H1 (cell line): ENCODE data around the gene TUG1.

ENCODE experiments used
- CTCF ChIP-seq, 3 experiments: IDR thresholded peaks; 1 replicate in 2 of 3; 2 replicates in 1 of 3; pipeline versions ENCODE4 v1.5.1 to v1.6.1; 2011; ENCODE audit warnings: low read length in 3 of 3, mild to moderate bottlenecking in 3 of 3, inconsistent platforms in 2 of 3, low read depth in 1 of 3, moderate library complexity in 1 of 3; ENCODE audit not compliant: insufficient read depth in 1 of 3; ENCODE audit errors: control extremely low read depth in 1 of 3
- EGR1 ChIP-seq: IDR thresholded peaks from 2 replicates; pipeline ENCODE4 v1.6.1; 2011; ENCODE audit warnings: low read depth, low read length, borderline replicate concordance
- EZH2 ChIP-seq: fragments of 200-600 bp; sonication (generic); IDR thresholded peaks from 2 replicates; pipeline ENCODE4 v1.7.1; 2012; ENCODE audit warnings: low read depth, mild to moderate bottlenecking, moderate library complexity, low read length, inconsistent platforms; ENCODE audit not compliant: severe bottlenecking
- KDM5A ChIP-seq: fragments of 200-600 bp; IDR thresholded peaks from 2 replicates; pipeline ENCODE4 v1.7.1; 2012; ENCODE audit warnings: mild to moderate bottlenecking, low read length, inconsistent platforms, mixed read lengths
- MAX ChIP-seq: IDR thresholded peaks from 2 replicates; pipeline ENCODE4 v1.6.1; 2012; ENCODE audit warnings: inconsistent platforms
- POLR2A ChIP-seq, 2 experiments: IDR thresholded peaks; 1 replicate in 1 of 2; 2 replicates in 1 of 2; pipeline ENCODE4 v1.6.1; 2011; ENCODE audit warnings: low read depth in 2 of 2, low read length in 2 of 2, mild to moderate bottlenecking in 2 of 2; ENCODE audit errors: control extremely low read depth in 1 of 2
- POLR2AphosphoS5 ChIP-seq: IDR thresholded peaks from 2 replicates; pipeline ENCODE4 v1.6.1; 2011; ENCODE audit warnings: low read depth, low read length
- SIN3A ChIP-seq, 2 experiments: IDR thresholded peaks in 1 of 2; conservative IDR thresholded peaks in 1 of 2; 2 replicates each; pipeline ENCODE4 v1.6.1; 2011 to 2012; ENCODE audit warnings: low read length in 2 of 2, improper control_type of control experiment in 1 of 2, low read depth in 1 of 2, mild to moderate bottlenecking in 1 of 2
- SUZ12 ChIP-seq: fragments of 200-600 bp; sonication (generic); IDR thresholded peaks from 2 replicates; pipeline ENCODE4 v1.6.1; 2012; ENCODE audit warnings: mild to moderate bottlenecking, inconsistent platforms, low read length, moderate library complexity, mixed read lengths
- TAF1 ChIP-seq: IDR thresholded peaks from 2 replicates; pipeline ENCODE4 v1.6.1; 2011; ENCODE audit warnings: mild to moderate bottlenecking, low read depth, low read length
- TBP ChIP-seq: IDR thresholded peaks from 2 replicates; pipeline ENCODE4 v1.6.1; 2011; ENCODE audit warnings: low read depth, low read length, improper control_type of control experiment
- YY1 ChIP-seq: IDR thresholded peaks from 2 replicates; pipeline ENCODE4 v1.6.1; 2011; ENCODE audit warnings: low read depth, mild to moderate bottlenecking, low read length

- TF ChIP-seq CTCF (IDR thresholded peaks at IDR 0.05; ENCODE audit: control extremely low read depth in 1 of 3, insufficient read depth in 1 of 3, low read depth in 1 of 3, low read length in 3 of 3) (no peak), EZH2 (no peak), SUZ12 (no peak), TAF1 (no peak), MAX (no peak), TBP (no peak), YY1 (no peak), POLR2A (IDR thresholded peaks at IDR 0.05; ENCODE audit: control extremely low read depth in 1 of 2, low read depth in 2 of 2, low read length in 2 of 2) (no peak), SIN3A (conservative IDR thresholded peaks at IDR 0.05 in 1 of 2, IDR thresholded peaks at IDR 0.05 in 1 of 2; ENCODE audit: low read depth in 1 of 2, low read length in 2 of 2) (no peak), KDM5A (no peak), POLR2AphosphoS5 (no peak), EGR1 (no peak)
These were observed 48.0 kb upstream of the TUG1 start for GRCh38 chr22:30921108-30921507.
